Activated T-helper 1 cell treated with anti-CD3 and anti-CD28 coated beads, Interleukin-12 subunit alpha, Interleukin-12 subunit beta, Interleukin-2, Interleukin-4 antibody, amounts not matched to agents 30 ng/mL and 10 ng/mL and 1 ng/mL, durations not matched to agents 14 hours and 24 hours and 36 hours (primary cell): ENCODE data around the gene ACP1. TPM values are rescaled to one million over a fixed set of nuclear protein-coding genes. Genes with fewer than 3 reads are reported as not detected.

Source experiments
- DNase-seq: peaks from one replicate; pipeline ENCODE4 v3.0.0; 2021; ENCODE audit warnings: low spot score
- H3K27ac Mint-ChIP-seq: one replicate; pipeline ENCODE4 v1.8.0; 2021; ENCODE audit warnings: mild to moderate bottlenecking, mixed read lengths
- H3K27me3 Mint-ChIP-seq: one replicate; pipeline ENCODE4 v1.8.0; 2022; ENCODE audit warnings: mild to moderate bottlenecking, moderate library complexity, mixed read lengths; ENCODE audit not compliant: insufficient read depth
- H3K36me3 Mint-ChIP-seq: one replicate; pipeline ENCODE4 v1.8.0; 2021; ENCODE audit warnings: low read depth, mixed read lengths
- H3K4me1 Mint-ChIP-seq: one replicate; pipeline ENCODE4 v1.8.0; 2021; ENCODE audit warnings: low read depth, mixed read lengths
- H3K4me3 Mint-ChIP-seq: one replicate; pipeline ENCODE4 v1.8.0; 2021; ENCODE audit warnings: mild to moderate bottlenecking, moderate library complexity, mixed read lengths
- H3K9me3 Mint-ChIP-seq: one replicate; pipeline ENCODE4 v1.8.0; 2021; ENCODE audit warnings: mixed read lengths
- intact Hi-C: fragments of 100-400 bp; cut with micrococcal nuclease; formaldehyde crosslinking; loops from one replicate; pipeline ENCODE4 v1.15.1; 2024
- total RNA-seq: library from RNA; stranded (reverse); gene quantifications from 2 replicates; pipeline ENCODE4 v1.2.3, GENCODE V29; 2022

ACP1 gene
- 124 and 133 TPM in 2 replicates for total RNA-seq

- H3K27ac Mint-ChIP-seq = peak within 1 kb of the TSS; percentile 94
- no peaks in the 10 kb centered on the region for H3K27me3 Mint-ChIP-seq
These were observed at the start of gene ACP1 for GRCh38 chr2:264493-265468. TSS of gene ACP1 (plus strand) at chr2:264947. CDS start at chr2:264965, 18 bp downstream.

DNA sequence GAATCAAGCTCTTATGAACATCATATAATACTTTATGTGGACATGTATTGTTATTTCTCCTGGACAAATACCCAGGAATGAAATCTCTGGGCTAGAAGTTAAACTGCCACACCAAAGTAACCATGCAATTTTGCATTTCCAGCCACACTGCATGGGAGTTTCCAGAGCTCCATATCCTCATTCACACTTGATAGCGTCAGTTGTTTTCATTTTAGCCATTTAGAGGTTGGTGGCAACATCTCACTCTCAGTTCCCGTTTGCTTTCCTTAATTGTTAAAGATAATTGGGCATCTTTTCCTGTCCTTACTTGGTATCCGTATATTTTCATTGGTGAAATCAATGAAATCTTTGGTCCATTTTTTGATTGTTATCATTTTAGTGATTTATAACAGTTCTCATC lies 48.7 kb upstream of the ACP1 start:
- H3K4me3 Mint-ChIP-seq = no peak overlapping the region
- no peaks in the 10 kb centered on the region for H3K4me1 Mint-ChIP-seq
- DNase-seq = no peak
- intact Hi-C loops = no loop called here
- H3K36me3 Mint-ChIP-seq = no peaks in the 10 kb centered on the region
- H3K9me3 Mint-ChIP-seq = no peaks in the 10 kb centered on the region
- peaks cover 2% of the 10 kb centered on the region for H3K27me3 Mint-ChIP-seq
- H3K27ac Mint-ChIP-seq = no peak overlapping the region

More at GRCh38 chr2:264493-265468, at the start of gene ACP1:
- H3K4me1 Mint-ChIP-seq = peaks cover 46% of the 10 kb centered on the region
- peaks cover 16% of the 10 kb centered on the region for H3K36me3 Mint-ChIP-seq
- peak within 1 kb of the TSS; percentile 94 for H3K4me3 Mint-ChIP-seq
- no peaks in the 10 kb centered on the region for H3K9me3 Mint-ChIP-seq
- intact Hi-C loops = loop anchor here (1.0 to 5.0 kb wide), 5 partner anchors 18 to 413 kb away; partner anchors contain the start of gene TMEM18
- DNase-seq = peak; percentile 94

DNA sequence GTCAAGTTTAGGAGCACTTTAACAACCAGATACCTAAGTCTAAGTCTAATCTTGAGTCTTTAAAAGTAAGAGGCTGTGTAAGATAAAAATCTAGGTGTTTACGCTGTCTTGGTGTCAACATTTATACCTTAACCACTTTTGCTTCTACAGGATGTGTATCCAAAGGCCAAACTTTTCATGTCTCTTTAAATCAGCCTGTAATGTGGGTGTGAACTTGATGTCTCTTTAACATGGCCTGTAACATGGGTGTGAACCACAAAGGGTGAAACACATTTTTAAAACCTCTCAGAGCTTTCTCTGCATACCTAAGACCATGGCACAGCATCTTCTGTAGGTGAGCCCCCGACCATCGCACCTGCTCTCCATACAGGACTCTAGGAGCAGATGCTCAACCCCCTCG lies 41.3 kb upstream of the ACP1 start:
- Mint-ChIP-seq H3K4me1 (no peaks in the 10 kb centered on the region), H3K9me3 (no peaks in the 10 kb centered on the region)

GRCh38 chr2:223971-224760 lies 40.6 kb upstream of the ACP1 start:
- H3K4me3 Mint-ChIP-seq = no peak overlapping the region
- DNase-seq = no peak
- H3K9me3 Mint-ChIP-seq = no peaks in the 10 kb centered on the region
- intact Hi-C loops = no loop called here
- no peaks in the 10 kb centered on the region for H3K4me1 Mint-ChIP-seq
- no peaks in the 10 kb centered on the region for H3K27me3 Mint-ChIP-seq
- peaks cover 1% of the 10 kb centered on the region for H3K36me3 Mint-ChIP-seq
- H3K27ac Mint-ChIP-seq = no peak overlapping the region

More for the DNA sequence above, 41.3 kb upstream of the ACP1 start:
- DNase-seq = no peak
- H3K27me3 Mint-ChIP-seq = no peaks in the 10 kb centered on the region
- H3K4me3 Mint-ChIP-seq = no peak overlapping the region
- no peak overlapping the region for H3K27ac Mint-ChIP-seq
- H3K36me3 Mint-ChIP-seq = peaks cover 1% of the 10 kb centered on the region
- intact Hi-C loops = no loop called here

DNA sequence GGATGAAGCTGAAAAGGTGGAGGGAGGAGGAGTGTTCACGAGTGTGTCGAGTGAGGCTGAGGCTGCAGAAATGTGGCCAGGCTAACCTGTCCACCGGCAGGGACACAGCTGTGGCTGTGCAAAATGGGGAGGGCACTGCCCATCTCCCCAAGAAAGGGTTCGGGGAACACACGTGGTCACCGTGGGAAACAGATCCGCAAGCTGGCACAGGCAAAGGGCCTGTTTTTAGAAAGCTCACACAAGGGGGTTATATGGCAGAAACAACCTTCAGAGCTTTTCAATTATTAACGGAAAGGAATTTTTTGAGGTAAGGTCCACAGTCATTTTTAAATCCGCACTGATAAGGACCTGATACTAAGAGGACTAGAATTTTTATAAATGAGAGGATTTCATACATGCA lies 36.6 kb upstream of the ACP1 start:
- DNase-seq = no peak
- H3K36me3 Mint-ChIP-seq = peaks cover 1% of the 10 kb centered on the region
- no peaks in the 10 kb centered on the region for H3K4me1 Mint-ChIP-seq
- H3K4me3 Mint-ChIP-seq = no peak overlapping the region
- H3K9me3 Mint-ChIP-seq = no peaks in the 10 kb centered on the region
- H3K27me3 Mint-ChIP-seq = no peaks in the 10 kb centered on the region
- intact Hi-C loops = no loop called here
- no peak overlapping the region for H3K27ac Mint-ChIP-seq

DNA sequence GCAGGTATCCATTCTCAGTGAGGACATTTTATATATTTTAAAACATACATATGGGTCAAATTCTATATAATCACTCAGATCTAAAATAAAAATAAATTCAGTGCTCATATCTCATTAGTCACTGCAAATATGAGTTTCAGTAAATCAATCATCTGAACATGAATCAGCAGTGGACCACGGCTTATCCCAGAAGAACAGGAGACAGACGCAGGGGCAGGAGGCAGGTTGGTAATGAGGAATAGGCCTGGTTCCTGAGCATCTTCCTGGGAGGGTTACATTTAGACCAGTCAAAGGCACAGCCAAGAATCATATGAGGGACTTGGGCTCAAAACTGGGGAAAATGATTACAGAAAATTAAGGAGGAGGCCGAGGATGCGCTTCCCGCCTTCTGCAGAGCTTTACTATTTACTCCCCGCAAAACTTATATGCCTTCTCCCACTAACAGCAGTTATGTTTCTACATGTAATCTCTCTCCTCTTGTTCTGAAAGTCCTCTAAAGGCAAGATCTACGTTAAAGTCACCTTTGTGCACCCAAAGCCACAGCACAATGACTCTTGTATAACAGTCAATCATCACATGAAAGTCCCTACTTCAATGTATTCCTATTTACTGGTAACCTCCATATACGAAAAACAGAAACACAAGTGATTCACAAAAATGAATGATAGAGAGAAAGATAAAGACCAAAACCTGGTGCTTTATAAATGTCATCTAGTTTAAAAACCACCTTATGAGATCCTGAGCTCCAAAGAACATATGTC lies 36.0 kb upstream of the ACP1 start:
- Mint-ChIP-seq H3K27me3 (no peaks in the 10 kb centered on the region), H3K9me3 (no peaks in the 10 kb centered on the region), H3K4me3 (no peak overlapping the region), H3K4me1 (no peaks in the 10 kb centered on the region), H3K27ac (no peak overlapping the region), H3K36me3 (peaks cover 1% of the 10 kb centered on the region)
- intact Hi-C loops = no loop called here
- DNase-seq = no peak

DNA sequence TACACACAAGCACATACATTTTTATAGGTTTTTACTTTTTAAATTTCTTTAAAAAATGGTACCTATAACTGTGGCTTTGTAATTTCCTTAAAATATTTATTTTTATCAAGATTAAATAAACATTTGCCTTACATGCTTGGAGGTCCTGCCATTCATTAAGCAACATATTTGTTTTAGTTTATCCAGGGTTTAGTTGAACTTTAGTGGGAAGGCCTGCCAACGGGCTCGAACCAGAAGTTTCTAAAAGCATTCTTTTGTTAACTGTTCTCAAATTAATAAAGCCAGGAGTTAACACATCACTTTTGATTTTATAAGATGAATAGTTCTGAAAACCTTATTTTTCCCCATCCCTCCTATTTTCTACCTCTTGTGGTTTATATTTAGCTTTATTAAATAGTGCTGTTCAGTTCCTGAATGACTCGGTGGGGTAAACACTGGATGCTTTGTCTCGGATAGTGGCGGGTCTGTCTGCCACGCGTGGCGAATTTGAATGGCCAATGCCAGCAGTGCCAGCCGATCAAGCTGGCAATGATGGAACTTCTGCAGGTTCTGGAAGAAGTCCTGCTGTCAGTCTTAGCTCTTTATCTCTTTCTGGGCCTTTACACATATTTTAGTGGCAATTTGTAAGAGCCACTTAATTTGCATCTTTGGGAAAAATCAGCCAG lies 33.1 kb upstream of the ACP1 start:
- H3K4me3 Mint-ChIP-seq = no peak overlapping the region
- H3K4me1 Mint-ChIP-seq = no peaks in the 10 kb centered on the region
- no peak for DNase-seq
- peaks cover 1% of the 10 kb centered on the region for H3K36me3 Mint-ChIP-seq
- intact Hi-C loops = loop anchor here (5.0 kb wide), 1 partner anchor 56 kb away; the partner anchor contains the start of gene ALKAL2
- H3K9me3 Mint-ChIP-seq = no peaks in the 10 kb centered on the region
- H3K27me3 Mint-ChIP-seq = no peaks in the 10 kb centered on the region
- H3K27ac Mint-ChIP-seq = no peak overlapping the region

GRCh38 chr2:233030-233429 lies 31.7 kb upstream of the ACP1 start:
- no peaks in the 10 kb centered on the region for H3K36me3 Mint-ChIP-seq
- no peaks in the 10 kb centered on the region for H3K4me1 Mint-ChIP-seq
- H3K27me3 Mint-ChIP-seq = no peaks in the 10 kb centered on the region

GRCh38 chr2:234421-234820 lies 30.3 kb upstream of the ACP1 start:
- Mint-ChIP-seq H3K4me1 (no peaks in the 10 kb centered on the region), H3K4me3 (no peak overlapping the region), H3K36me3 (no peaks in the 10 kb centered on the region), H3K27me3 (no peaks in the 10 kb centered on the region), H3K9me3 (no peaks in the 10 kb centered on the region), H3K27ac (no peak overlapping the region)
- intact Hi-C loops = loop anchor here (5.0 kb wide), 1 partner anchor 53 kb away; the partner anchor contains the start of gene ALKAL2
- no peak for DNase-seq

More at GRCh38 chr2:233030-233429, 31.7 kb upstream of the ACP1 start:
- H3K27ac Mint-ChIP-seq = no peak overlapping the region
- no peaks in the 10 kb centered on the region for H3K9me3 Mint-ChIP-seq
- H3K4me3 Mint-ChIP-seq = no peak overlapping the region
- DNase-seq = no peak
- intact Hi-C loops = loop anchor here (5.0 kb wide), 1 partner anchor 54 kb away; the partner anchor contains the start of gene ALKAL2

GRCh38 chr2:236993-237539 lies 27.7 kb upstream of the ACP1 start:
- H3K27ac Mint-ChIP-seq = no peak overlapping the region
- no peaks in the 10 kb centered on the region for H3K27me3 Mint-ChIP-seq
- no peaks in the 10 kb centered on the region for H3K4me1 Mint-ChIP-seq
- no peak overlapping the region for H3K4me3 Mint-ChIP-seq
- intact Hi-C loops = no loop called here
- H3K9me3 Mint-ChIP-seq = no peaks in the 10 kb centered on the region
- H3K36me3 Mint-ChIP-seq = peaks cover 5% of the 10 kb centered on the region
- DNase-seq = no peak

- no peaks in the 10 kb centered on the region for H3K27me3 Mint-ChIP-seq
- no peak overlapping the region for H3K4me3 Mint-ChIP-seq
- H3K9me3 Mint-ChIP-seq = no peaks in the 10 kb centered on the region
- H3K27ac Mint-ChIP-seq = no peak overlapping the region
- peaks cover 5% of the 10 kb centered on the region for H3K36me3 Mint-ChIP-seq
- H3K4me1 Mint-ChIP-seq = no peaks in the 10 kb centered on the region
- intact Hi-C loops = no loop called here
- DNase-seq = no peak
These were observed 26.9 kb upstream of the ACP1 start for GRCh38 chr2:237878-238277.

DNA sequence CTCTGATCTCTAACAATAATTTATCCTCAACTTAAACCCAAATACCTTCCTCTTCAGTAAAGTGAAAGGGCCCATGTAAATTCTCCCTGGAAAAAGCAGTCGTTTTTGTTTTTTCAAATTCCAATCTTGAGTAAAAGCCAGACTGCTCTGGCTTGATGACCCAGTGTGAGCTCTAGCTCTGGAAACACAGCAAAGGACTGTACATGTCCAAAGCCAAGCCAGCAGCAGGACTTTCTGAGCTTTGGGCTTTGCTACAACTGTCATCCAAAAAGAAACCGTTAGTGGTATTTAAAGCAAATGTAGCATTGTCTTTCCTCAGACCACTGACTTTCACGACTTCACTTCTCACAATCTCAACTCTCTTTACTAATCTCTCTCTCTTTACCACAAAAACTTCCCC lies 26.3 kb upstream of the ACP1 start:
- Mint-ChIP-seq H3K4me1 (no peaks in the 10 kb centered on the region), H3K9me3 (no peaks in the 10 kb centered on the region), H3K27me3 (no peaks in the 10 kb centered on the region), H3K36me3 (peaks cover 5% of the 10 kb centered on the region), H3K4me3 (no peak overlapping the region), H3K27ac (no peak overlapping the region)
- intact Hi-C loops = no loop called here
- no peak for DNase-seq
